Gastroesophageal sphincter (tissue), 4 donors: Measurements from ENCODE around the gene ALK. TPM values are rescaled to one million over a fixed set of nuclear protein-coding genes. Genes with fewer than 3 reads are reported as not detected.

ENCODE experiments used
- ATAC-seq: fragments of 150-250 bp; one replicate; pipeline ENCODE4 v1.9.1; 2016; ENCODE audit warnings: mild to moderate bottlenecking, moderate library complexity
- H3K27ac ChIP-seq, 4 donors: fragments of 200-600 bp; sonication (generic) in 3 of 4; 1 replicate in 3 of 4; 2 replicates in 1 of 4; pipeline ENCODE4 v1.5.1; 2016 to 2019
- H3K27me3 ChIP-seq: fragments of 200-600 bp; sonication (generic); one replicate; pipeline ENCODE4 v1.5.1; 2019
- H3K36me3 ChIP-seq, 2 donors: fragments of 200-600 bp; sonication (generic); one replicate each; pipeline ENCODE4 v1.5.1; 2019; ENCODE audit warnings: control low read depth in 1 of 2
- H3K4me1 ChIP-seq, 3 donors: fragments of 200-600 bp; sonication (generic); 1 replicate in 2 of 3; 2 replicates in 1 of 3; pipeline ENCODE4 v1.5.1; 2016 to 2019; ENCODE audit warnings: control low read depth in 2 of 3
- H3K4me3 ChIP-seq, 2 donors: fragments of 200-600 bp; sonication (generic); one replicate each; pipeline ENCODE4 v1.5.1; 2019; ENCODE audit warnings: mild to moderate bottlenecking in 1 of 2, moderate library complexity in 1 of 2
- H3K9me3 ChIP-seq, 3 donors: fragments of 200-600 bp; sonication (generic); one replicate each; pipeline ENCODE4 v1.5.1; 2017 to 2019; ENCODE audit warnings: control low read depth in 2 of 3
- EP300 ChIP-seq: sonication (generic); formaldehyde crosslinking; IDR thresholded peaks from one replicate; pipeline ENCODE4 v1.6.1; 2017; ENCODE audit warnings: antibody characterized with exemption, mild to moderate bottlenecking
- POLR2A ChIP-seq, 2 donors: fragments of 450-650 bp; IDR thresholded peaks; one replicate each; pipeline ENCODE4 v1.6.1; 2017; ENCODE audit warnings: antibody characterized with exemption in 2 of 2, mild to moderate bottlenecking in 2 of 2, moderate library complexity in 1 of 2
- POLR2AphosphoS5 ChIP-seq: sonication (generic); formaldehyde crosslinking; IDR thresholded peaks from one replicate; pipeline ENCODE4 v1.6.1; 2017; ENCODE audit warnings: antibody characterized with exemption
- WGBS, 2 donors: methylation state at CpG; one replicate each; pipeline ENCODE4 v1.1.5; 2018; ENCODE audit warnings: low coverage in 1 of 2; 5-methylcytosine and 5-hydroxymethylcytosine counted together
- total RNA-seq, 4 donors: library from RNA; depleted of rRNA; stranded (reverse); fragments of >200 nt; gene quantifications; one replicate each; pipeline ENCODE4 v1.1.0, GENCODE V29; 2016
- TF ChIP-seq, protein P1 (sequence below), 4 experiments: fragments of 200-600 bp in 2 of 4; fragments of 450-650 bp in 2 of 4; sonication (generic) in 1 of 4; IDR thresholded peaks; one replicate each; pipeline ENCODE4 v1.5.1; 2017 to 2019; ENCODE audit warnings: antibody characterized with exemption in 4 of 4, mild to moderate bottlenecking in 2 of 4, moderate library complexity in 2 of 4

Gene ALK
- total RNA-seq, 4 donors from 2014 or later = 0.94 to 1.6 (median 1.1) TPM

DNA sequence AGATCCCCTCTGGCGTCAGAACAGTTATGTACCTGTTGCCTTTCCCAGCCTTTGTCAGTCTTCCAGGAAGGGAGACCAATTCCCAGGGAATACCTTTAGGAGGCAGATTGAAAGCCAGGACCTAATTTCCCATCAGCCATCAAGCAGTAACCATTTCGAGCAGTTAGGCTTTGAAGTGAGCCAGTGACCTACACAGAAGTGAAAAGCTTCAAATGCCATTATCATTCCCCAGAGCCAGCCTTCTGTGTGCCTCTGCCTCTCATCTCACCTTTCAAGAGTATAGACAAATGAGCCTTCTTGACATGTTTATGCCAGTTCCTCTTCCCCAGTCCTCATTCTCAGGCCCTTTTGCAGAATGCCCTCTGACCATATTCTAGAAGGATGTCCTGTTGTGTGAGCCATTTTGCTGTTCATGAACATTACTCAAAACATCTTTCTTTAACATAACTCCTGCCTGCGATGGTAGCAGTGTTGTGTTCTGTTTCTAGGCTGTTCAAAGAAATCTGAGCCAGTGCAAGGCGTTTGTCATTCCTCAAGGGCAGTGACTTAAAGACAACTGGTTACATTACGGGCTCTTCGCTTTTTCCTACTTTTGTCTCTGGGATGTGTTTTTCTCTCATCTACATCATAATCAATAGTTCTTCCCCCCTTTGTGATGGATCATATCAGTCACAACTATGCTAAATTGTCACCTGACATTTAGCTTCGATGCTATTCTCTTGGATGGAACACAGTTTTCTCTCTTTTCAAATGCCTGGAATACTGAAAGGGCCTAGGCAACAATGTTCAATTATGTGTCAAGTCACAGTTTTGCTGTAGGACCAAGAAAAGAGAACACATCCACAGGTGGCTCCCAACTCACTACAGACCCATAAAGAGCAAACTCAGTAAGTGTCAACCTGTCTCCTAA is 138.6 kb downstream of the ALK start:
- TF ChIP-seq POLR2A (IDR thresholded peaks at IDR 0.05) = no peak
- TF ChIP-seq EP300 = no peak
- TF ChIP-seq POLR2AphosphoS5 = no peak
- TF ChIP-seq, protein P1, sequence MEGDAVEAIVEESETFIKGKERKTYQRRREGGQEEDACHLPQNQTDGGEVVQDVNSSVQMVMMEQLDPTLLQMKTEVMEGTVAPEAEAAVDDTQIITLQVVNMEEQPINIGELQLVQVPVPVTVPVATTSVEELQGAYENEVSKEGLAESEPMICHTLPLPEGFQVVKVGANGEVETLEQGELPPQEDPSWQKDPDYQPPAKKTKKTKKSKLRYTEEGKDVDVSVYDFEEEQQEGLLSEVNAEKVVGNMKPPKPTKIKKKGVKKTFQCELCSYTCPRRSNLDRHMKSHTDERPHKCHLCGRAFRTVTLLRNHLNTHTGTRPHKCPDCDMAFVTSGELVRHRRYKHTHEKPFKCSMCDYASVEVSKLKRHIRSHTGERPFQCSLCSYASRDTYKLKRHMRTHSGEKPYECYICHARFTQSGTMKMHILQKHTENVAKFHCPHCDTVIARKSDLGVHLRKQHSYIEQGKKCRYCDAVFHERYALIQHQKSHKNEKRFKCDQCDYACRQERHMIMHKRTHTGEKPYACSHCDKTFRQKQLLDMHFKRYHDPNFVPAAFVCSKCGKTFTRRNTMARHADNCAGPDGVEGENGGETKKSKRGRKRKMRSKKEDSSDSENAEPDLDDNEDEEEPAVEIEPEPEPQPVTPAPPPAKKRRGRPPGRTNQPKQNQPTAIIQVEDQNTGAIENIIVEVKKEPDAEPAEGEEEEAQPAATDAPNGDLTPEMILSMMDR (IDR thresholded peaks at IDR 0.05) = no peak
- Histone ChIP-seq H3K4me1 (no peaks in the 10 kb centered on the region), H3K4me3 (no peak overlapping the region), H3K27me3 (no peaks in the 10 kb centered on the region), H3K9me3 (no peaks in the 10 kb centered on the region), H3K27ac (no peak overlapping the region), H3K36me3 (no peaks in the 10 kb centered on the region)
- WGBS, 2 donors = 89 to 92% methylated on average over 5 to 6 of the region's 7 CpGs
- no peak for ATAC-seq

DNA sequence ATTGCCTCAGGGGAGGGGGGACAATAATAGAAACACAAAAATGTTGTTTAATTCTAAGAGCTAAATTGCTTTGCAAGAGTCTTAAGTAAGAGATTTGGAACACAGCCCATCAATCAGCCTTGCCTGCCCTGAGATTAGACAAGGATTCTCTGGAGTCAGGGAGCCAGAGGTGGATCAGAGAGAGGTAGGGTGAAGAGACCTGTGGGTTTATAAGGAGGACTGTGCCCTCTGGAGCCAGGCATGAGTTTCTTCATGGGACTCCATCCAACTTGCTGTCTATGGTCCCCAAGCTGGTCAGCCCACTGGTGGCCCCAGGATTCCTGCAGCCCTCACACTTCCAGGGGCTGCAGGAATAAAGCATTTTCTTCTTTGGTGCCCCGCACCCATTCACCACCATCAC is 139.3 kb downstream of the ALK start:
- WGBS, 2 donors = 100% methylated on average over 1 of the region's 1 CpG; no CpG with 5 or more reads in 1 of the 2 donors
- no peak overlapping the region for H3K4me3 ChIP-seq
- no peaks in the 10 kb centered on the region for H3K27me3 ChIP-seq
- no peak for ATAC-seq
- no peak for TF ChIP-seq POLR2A (IDR thresholded peaks at IDR 0.05)
- TF ChIP-seq EP300 = no peak
- TF ChIP-seq, protein P1 (IDR thresholded peaks at IDR 0.05) = no peak
- no peak for TF ChIP-seq POLR2AphosphoS5
- H3K4me1 ChIP-seq = no peaks in the 10 kb centered on the region
- no peaks in the 10 kb centered on the region for H3K36me3 ChIP-seq
- no peaks in the 10 kb centered on the region for H3K9me3 ChIP-seq
- H3K27ac ChIP-seq = no peak overlapping the region

DNA sequence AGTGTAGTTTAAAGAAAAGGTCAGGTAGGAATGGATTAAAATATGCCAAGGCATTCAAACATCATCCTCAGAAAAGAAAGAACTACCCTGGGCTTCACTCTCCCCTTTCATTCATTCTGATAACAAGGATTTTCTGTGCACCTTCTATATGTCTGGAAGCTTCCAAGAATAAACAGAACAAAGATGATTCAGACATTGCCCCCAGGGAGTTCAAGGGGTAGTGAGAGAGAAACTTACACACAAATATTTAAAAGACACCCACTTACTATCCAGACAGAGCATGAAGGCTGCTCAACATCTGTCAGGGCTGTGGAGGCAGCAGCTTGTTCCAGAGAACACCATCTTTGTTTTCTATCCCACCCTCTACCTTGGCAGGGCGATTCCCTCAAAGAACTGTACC is 140.5 kb downstream of the ALK start:
- Histone ChIP-seq H3K9me3 (no peaks in the 10 kb centered on the region), H3K4me3 (no peak overlapping the region), H3K27me3 (no peaks in the 10 kb centered on the region), H3K27ac (no peak overlapping the region), H3K4me1 (no peaks in the 10 kb centered on the region), H3K36me3 (no peaks in the 10 kb centered on the region)
- no peak for ATAC-seq
- TF ChIP-seq, protein P1 (IDR thresholded peaks at IDR 0.05) = no peak
- TF ChIP-seq POLR2AphosphoS5 = no peak
- no peak for TF ChIP-seq EP300
- WGBS, 2 donors = 67 to 80% methylated on average over 1 of the region's 1 CpG

DNA sequence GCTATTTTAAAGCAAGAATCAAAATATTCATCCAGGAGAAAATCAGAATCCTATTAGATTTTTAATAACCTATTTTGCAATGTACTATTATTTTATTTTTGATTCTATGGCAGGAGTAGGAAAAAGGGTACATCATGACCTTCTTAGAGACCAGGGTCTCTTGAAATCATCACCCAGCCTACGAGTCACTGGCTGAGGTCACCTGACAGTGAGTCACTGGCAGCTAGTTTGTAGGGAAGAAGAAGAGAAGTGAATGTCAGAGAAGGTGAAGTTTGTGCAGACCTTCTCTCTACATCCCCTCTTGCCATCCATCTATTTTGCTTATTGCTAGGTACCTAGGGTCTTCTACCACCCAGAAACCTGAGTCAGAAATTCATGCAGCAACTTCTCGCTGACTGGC is 144.2 kb downstream of the ALK start:
- TF ChIP-seq, protein P1 (IDR thresholded peaks at IDR 0.05) = no peak
- no peak for TF ChIP-seq POLR2AphosphoS5
- TF ChIP-seq POLR2A (IDR thresholded peaks at IDR 0.05) = no peak
- no peak for TF ChIP-seq EP300
- no peak for ATAC-seq
- no peaks in the 10 kb centered on the region for H3K36me3 ChIP-seq
- no peaks in the 10 kb centered on the region for H3K27me3 ChIP-seq
- WGBS, 2 donors = 52 to 71% methylated on average over 2 of the region's 2 CpGs
- H3K9me3 ChIP-seq = no peaks in the 10 kb centered on the region
- no peak overlapping the region for H3K4me3 ChIP-seq
- no peaks in the 10 kb centered on the region for H3K4me1 ChIP-seq
- H3K27ac ChIP-seq = no peak overlapping the region

DNA sequence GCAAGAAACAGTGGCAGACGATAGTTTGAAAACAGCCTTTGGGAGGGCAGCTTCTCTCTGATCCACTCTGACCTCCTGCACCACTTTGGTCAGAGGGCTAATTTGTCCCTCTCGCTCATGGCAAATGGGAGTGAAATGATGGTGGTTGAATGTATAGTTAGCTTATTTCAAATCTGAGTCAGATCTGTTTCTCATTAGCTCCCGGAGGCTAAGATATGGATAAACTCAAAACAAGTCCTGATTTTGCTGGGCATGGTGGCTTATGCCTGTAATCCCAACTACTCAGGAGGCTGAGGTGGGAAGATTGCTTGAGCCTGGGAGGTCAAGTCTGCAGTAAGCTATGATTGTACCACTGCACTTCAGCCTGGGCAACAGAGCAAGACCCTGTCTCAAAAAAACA is 145.0 kb downstream of the ALK start:
- no peaks in the 10 kb centered on the region for H3K27me3 ChIP-seq
- 89% methylated on average over 3 of the region's 3 CpGs; no CpG with 5 or more reads in 1 of the 2 donors for WGBS, 2 donors
- no peaks in the 10 kb centered on the region for H3K36me3 ChIP-seq
- H3K27ac ChIP-seq = no peak overlapping the region
- ATAC-seq = no peak
- no peaks in the 10 kb centered on the region for H3K9me3 ChIP-seq
- TF ChIP-seq POLR2A (IDR thresholded peaks at IDR 0.05) (no peak), POLR2AphosphoS5 (no peak), EP300 (no peak)
- TF ChIP-seq, protein P1 (IDR thresholded peaks at IDR 0.05) = no peak
- no peaks in the 10 kb centered on the region for H3K4me1 ChIP-seq
- no peak overlapping the region for H3K4me3 ChIP-seq
